Inferior parietal cortex (tissue), 1 donor: ENCODE measurements around the gene ADAM33.

ENCODE experiments used
- DNase-seq: peaks from one replicate; pipeline ENCODE4 v3.0.0-alpha.2; 2016; ENCODE audit errors: extremely low spot score

ADAM33 gene

GRCh38 chr20:3686867-3687321, 5.1 kb upstream of the ADAM33 start:
- peak; percentile 54 for DNase-seq

DNA sequence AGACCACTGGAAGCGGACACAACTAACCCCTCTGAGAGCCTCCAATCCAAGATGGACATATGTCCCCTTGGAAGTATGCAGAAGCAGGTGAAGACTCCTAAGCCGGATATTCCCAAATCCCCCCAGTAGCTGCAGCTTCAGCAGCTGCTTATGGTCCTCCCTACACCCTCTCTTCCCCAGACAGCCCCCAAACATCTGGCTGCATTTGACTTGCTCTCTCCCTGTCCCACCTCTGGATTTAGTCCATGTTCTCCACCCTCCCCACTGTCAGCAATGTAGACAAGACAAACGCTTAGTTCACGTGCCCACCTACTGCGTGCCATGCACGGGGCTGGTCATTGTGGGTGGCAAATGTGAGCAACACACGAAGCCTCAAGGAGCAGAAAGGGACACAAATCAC, 4.6 kb upstream of the ADAM33 start:
- DNase-seq: no peak

DNA sequence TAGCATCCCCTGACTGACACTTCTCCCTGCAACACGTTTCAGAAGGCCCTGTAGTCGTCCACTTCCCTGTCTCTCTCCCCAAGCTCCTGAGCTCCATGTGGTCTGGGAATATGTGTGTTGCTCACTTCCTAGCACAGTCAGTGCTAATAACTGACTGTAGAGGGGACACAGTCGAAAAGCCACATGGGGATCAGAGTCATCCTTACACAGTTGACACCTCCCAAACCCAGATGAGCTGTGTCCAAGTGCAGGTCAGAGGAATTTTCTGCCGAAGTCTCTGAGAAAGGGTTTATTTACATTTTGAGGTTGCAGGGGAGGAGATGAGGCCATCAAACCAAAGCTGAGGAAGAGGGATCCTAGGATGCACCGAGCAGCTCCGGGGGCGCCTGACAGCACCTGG, 3.5 kb upstream of the ADAM33 start:
- DNase-seq: no peak

DNA sequence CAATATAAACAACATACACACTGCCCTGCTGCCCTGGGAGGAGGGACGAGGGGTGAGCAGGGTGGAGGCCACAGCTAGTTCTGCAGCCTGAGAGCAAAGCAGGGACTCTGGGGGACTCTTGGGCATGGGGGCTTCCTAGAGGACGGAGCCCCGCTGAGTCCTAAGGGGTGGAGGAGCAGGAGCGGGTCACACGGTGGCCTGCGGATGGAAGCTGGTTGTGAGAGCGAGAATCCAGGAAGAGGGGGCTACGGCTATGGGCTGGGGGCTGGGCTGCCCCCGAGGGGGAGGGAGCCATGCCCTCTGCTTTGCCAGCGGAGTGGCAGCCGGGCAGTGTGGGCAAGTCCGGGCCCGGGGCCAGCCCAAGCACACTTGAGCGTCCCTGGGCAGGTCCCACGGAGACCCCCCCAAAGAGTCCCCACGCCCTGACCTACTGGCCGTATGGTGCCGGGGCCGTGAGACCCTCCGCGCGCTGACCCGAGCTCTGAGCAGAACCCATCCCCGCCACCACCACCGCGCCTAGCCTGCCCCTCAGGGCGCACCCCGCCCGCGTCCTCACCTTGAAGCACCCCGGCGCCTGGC, 369 bp downstream of the ADAM33 start:
- no peak for DNase-seq

GRCh38 chr20:3680701-3681351, 984 bp downstream of the ADAM33 start:
- no peak for DNase-seq

- no peak for DNase-seq
Observed at GRCh38 chr20:3679749-3680700, 1.8 kb downstream of the ADAM33 start.

- DNase-seq: no peak
Observed at GRCh38 chr20:3678856-3679720, 2.7 kb downstream of the ADAM33 start.

GRCh38 chr20:3678198-3678597, 3.6 kb downstream of the ADAM33 start:
- DNase-seq: no peak

GRCh38 chr20:3677733-3678132, 4.1 kb downstream of the ADAM33 start:
- no peak for DNase-seq

GRCh38 chr20:3674995-3675900, 6.6 kb downstream of the ADAM33 start:
- DNase-seq: no peak

DNA sequence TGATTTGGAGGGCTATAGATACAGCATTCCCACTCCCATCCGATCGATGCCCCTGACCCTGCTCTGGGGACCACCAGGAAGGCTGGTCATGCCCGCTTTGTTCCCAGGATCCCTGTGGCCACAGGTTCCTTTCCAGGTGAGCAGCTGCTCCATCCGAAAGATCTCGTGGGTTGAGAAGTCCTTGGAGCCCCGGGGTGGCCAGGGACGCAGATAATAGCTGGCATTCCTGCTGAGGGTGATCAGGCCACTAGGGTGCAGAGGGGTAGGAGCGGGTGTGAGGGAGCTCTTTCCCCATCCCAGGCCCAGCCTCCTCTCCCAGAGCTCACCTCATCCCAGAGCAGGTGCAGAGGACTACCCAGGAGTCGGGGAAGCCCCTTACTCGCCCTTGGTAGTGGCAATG, 7.4 kb downstream of the ADAM33 start:
- no peak for DNase-seq

GRCh38 chr20:3673221-3674070, 8.4 kb downstream of the ADAM33 start:
- DNase-seq: no peak

- DNase-seq: no peak
Observed at GRCh38 chr20:3672547-3673171, 9.2 kb downstream of the ADAM33 start.

DNA sequence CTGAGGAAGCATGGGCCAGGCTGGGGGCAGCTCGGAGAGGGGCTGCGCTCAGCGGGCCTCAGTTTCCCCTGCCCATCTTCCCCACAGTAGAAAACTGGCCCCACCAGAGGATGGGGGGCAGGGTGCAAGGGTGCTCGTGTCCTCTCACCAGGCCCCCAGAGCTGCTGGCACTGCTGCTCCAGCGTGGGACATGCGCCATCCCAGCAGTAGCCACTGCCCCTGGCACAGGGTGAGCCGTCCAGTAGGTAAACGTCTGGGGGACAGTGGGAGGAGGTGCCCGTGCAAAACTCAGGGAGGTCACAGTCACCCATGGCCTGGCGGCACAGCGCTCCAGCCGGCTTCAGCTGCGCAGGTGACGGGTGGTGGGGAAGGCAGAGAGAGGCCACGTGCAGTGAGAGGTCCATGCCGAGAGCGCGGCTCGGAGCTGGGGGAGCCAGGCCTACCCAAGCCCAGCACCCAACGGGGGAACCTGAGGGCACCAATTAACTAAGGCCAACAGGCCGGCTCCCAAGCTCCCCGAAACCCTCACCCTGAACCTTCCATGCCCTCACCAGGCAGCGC, 9.7 kb downstream of the ADAM33 start:
- no peak for DNase-seq

DNA sequence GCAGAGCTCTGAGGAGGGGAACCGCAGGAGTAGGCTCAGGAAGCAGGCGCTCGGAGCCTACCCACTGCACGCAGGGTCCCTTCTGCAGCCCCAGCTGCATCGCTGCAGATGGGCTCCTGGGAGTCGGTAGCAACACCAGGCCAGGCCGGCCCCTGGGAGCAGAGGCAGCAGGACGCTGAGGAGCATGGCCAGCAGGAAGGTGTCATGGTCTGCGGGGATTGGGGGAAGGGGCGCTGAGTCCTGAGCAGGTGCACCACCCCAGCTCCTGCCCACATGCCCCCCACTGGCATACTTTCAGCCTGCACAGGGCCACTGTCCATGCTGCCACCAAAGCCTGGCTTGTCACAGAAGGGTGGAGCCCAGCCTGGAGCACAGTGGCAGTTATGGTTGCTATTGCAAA, 10.9 kb downstream of the ADAM33 start:
- no peak for DNase-seq

DNA sequence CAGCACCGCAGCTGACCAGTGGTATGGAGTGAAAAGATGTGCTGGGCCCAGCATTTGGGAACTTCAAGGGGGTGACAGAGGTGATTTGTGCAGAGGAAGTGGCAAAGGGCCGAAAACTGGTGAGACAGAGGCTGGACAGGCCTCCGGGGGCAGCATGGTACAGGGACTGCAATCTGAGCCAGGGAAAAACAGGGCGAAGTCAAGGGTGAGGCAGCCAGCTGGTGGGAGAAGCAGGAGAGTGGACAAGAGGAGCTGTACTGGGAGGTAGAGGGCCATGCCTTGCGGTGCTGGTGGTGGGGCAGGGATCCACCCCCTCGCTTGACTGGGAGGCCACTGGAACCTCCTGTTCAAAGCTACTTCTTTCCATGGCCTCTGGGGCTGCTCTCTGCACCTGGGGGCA, 11.3 kb downstream of the ADAM33 start:
- DNase-seq: no peak

- DNase-seq: no peak
Observed at GRCh38 chr20:3669710-3670367, 12.0 kb downstream of the ADAM33 start.

DNA sequence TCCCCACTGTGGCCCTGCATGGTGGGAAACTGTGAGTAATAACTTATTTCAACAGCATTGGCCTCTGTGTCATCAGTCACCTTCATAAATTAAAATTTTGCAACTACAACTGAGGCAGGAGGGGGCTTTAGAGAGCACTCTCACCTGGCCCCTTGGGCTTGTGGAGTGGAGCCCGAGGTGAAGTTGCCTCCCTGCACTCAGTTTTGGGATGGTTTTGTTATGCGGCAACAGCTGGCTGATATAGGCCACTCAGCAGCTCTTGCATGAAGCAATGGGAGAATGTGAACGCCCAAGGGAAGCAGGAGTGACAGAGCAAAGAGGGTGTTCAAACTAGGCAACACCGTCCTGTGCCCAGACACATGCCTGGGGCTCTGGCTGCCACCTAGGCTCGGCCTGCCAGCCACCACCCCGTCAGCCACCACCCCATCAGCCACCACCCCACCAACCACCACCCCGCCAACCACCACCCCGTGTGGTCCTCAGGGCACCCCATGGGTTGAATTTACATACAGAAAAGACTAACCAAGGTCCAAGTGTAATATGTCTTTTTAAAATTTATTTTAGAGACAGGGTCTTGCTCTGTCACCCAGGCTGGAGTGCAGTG, 14.3 kb downstream of the ADAM33 start:
- no peak for DNase-seq
